CD14-positive monocyte (primary cell): Measurements from ENCODE around the gene ACSF2. TPM values are rescaled to one million over a fixed set of nuclear protein-coding genes. Genes with fewer than 3 reads are reported as not detected.

Experiments used
- DNase-seq, 3 donors: peaks; one replicate each; pipeline ENCODE4 v3.0.0-alpha.2; 2011 to 2022
- H2AFZ ChIP-seq: 2 replicates; pipeline ENCODE4 v1.6.0; 2012; ENCODE audit warnings: mild to moderate bottlenecking, low read depth, low read length, inconsistent platforms; ENCODE audit not compliant: insufficient read depth, poor library complexity, severe bottlenecking
- H3K27ac ChIP-seq, 2 donors: 1 replicate in 1 of 2; 2 replicates in 1 of 2; pipeline ENCODE4 v1.5.1; 2012 to 2013; ENCODE audit warnings: low read length in 2 of 2, control low read depth in 1 of 2, inconsistent platforms in 1 of 2, low read depth in 1 of 2, mild to moderate bottlenecking in 1 of 2
- H3K27me3 ChIP-seq, 2 donors: one replicate each; pipeline versions ENCODE4 v1.6.0 to v1.6.1; 2011 to 2013; ENCODE audit warnings: low read length in 2 of 2; ENCODE audit not compliant: control insufficient read depth in 2 of 2, insufficient read depth in 2 of 2
- H3K36me3 ChIP-seq, 2 donors: replicated peaks in 1 of 2; 1 replicate in 1 of 2; 2 replicates in 1 of 2; pipeline versions ENCODE4 v1.5.1 to v1.6.1; 2012 to 2013; ENCODE audit warnings: low read length in 2 of 2, control low read depth in 1 of 2, inconsistent platforms in 1 of 2, mild to moderate bottlenecking in 1 of 2; ENCODE audit not compliant: insufficient read depth in 2 of 2, control insufficient read depth in 1 of 2
- H3K4me1 ChIP-seq, 2 donors: 1 replicate in 1 of 2; 2 replicates in 1 of 2; pipeline versions ENCODE4 v1.5.1 to v1.6.1; 2012 to 2013; ENCODE audit warnings: low read length in 2 of 2, control low read depth in 1 of 2, inconsistent platforms in 1 of 2, mild to moderate bottlenecking in 1 of 2, moderate library complexity in 1 of 2; ENCODE audit not compliant: insufficient read depth in 2 of 2, control insufficient read depth in 1 of 2
- H3K4me2 ChIP-seq: replicated peaks from 2 replicates; pipeline ENCODE3; 2012; ENCODE audit warnings: low read length, moderate library complexity, mild to moderate bottlenecking; ENCODE audit not compliant: poor library complexity, severe bottlenecking; ENCODE audit errors: extremely low read depth
- H3K4me3 ChIP-seq, 3 experiments: fragments of 200-600 bp in 1 of 3; sonication (generic) in 1 of 3; replicated peaks in 1 of 3; 1 replicate in 2 of 3; 2 replicates in 1 of 3; pipeline ENCODE4 v1.5.1; 2011 to 2013; ENCODE audit warnings: low read length in 3 of 3, mild to moderate bottlenecking in 3 of 3, control low read depth in 2 of 3, low read depth in 2 of 3, inconsistent platforms in 1 of 3, moderate library complexity in 1 of 3
- H3K79me2 ChIP-seq: 2 replicates; pipeline ENCODE4 v1.6.0; 2012; ENCODE audit warnings: mild to moderate bottlenecking, control low read depth, inconsistent platforms, low read length, moderate library complexity; ENCODE audit not compliant: insufficient read depth
- H3K9ac ChIP-seq: 2 replicates; pipeline ENCODE4 v1.6.0; 2017; ENCODE audit warnings: low read length, mild to moderate bottlenecking; ENCODE audit not compliant: insufficient read depth, poor library complexity, severe bottlenecking
- H3K9me3 ChIP-seq, 2 donors: replicated peaks in 1 of 2; 1 replicate in 1 of 2; 2 replicates in 1 of 2; pipeline versions ENCODE4 v1.5.1 to v1.6.1; 2012 to 2013; ENCODE audit warnings: low read length in 2 of 2, control low read depth in 1 of 2; ENCODE audit not compliant: control insufficient read depth in 1 of 2, insufficient read depth in 1 of 2
- H4K20me1 ChIP-seq: 2 replicates; pipeline ENCODE4 v1.6.0; 2012; ENCODE audit warnings: mild to moderate bottlenecking, low read length, control low read depth, moderate library complexity; ENCODE audit not compliant: insufficient read depth
- H3K27ac Mint-ChIP-seq, 7 donors: one replicate each; pipeline ENCODE4 v1.8.0; 2020; ENCODE audit warnings: mild to moderate bottlenecking in 7 of 7, mixed read lengths in 7 of 7, moderate library complexity in 6 of 7, inconsistent platforms in 2 of 7
- H3K27me3 Mint-ChIP-seq, 3 donors: one replicate each; pipeline ENCODE4 v1.8.0; 2021 to 2022; ENCODE audit warnings: low read depth in 3 of 3, mild to moderate bottlenecking in 3 of 3, mixed read lengths in 3 of 3, moderate library complexity in 3 of 3, inconsistent platforms in 1 of 3
- H3K36me3 Mint-ChIP-seq, 2 donors: one replicate each; pipeline ENCODE4 v1.8.0; 2020; ENCODE audit warnings: mixed read lengths in 2 of 2, inconsistent platforms in 1 of 2, mild to moderate bottlenecking in 1 of 2
- H3K4me1 Mint-ChIP-seq: one replicate; pipeline ENCODE4 v1.8.0; 2020; ENCODE audit warnings: mild to moderate bottlenecking, mixed read lengths
- H3K4me3 Mint-ChIP-seq, 2 donors: one replicate each; pipeline ENCODE4 v1.8.0; 2020; ENCODE audit warnings: mild to moderate bottlenecking in 2 of 2, mixed read lengths in 2 of 2, moderate library complexity in 1 of 2
- H3K9me3 Mint-ChIP-seq, 7 donors: one replicate each; pipeline ENCODE4 v1.8.0; 2020 to 2022; ENCODE audit warnings: mixed read lengths in 7 of 7, mild to moderate bottlenecking in 6 of 7, moderate library complexity in 6 of 7, inconsistent platforms in 2 of 7
- WGBS: methylation state at CpG from one replicate; pipeline ENCODE4 v1.1.5; 2013; ENCODE audit warnings: missing lambda C conversion rate; ENCODE audit not compliant: insufficient coverage; 5-methylcytosine and 5-hydroxymethylcytosine counted together
- intact Hi-C, 2 donors: fragments of 100-400 bp; cut with micrococcal nuclease; formaldehyde crosslinking; loops; one replicate each; pipeline versions ENCODE4 v1.15.0 to v1.15.1; 2023
- polyA plus RNA-seq, 3 donors: library from polyadenylated mRNA; depleted of rRNA in 1 of 3; unstranded in 2 of 3; stranded (reverse) in 1 of 3; fragments of 300-500 nt in 2 of 3; fragments of >200 nt in 1 of 3; fragmentation: Illumina TruSeq in 2 of 3; gene quantifications; 1 replicate in 2 of 3; 2 replicates in 1 of 3; pipeline ENCODE4 v1.2.3, GENCODE V29; 2012 to 2021
- TF ChIP-seq, protein P1 (sequence below): fragments of 200-600 bp; IDR thresholded peaks from one replicate; pipeline ENCODE4 v1.8.0; 2022; ENCODE audit warnings: antibody characterized with exemption, mild to moderate bottlenecking

ACSF2 gene
- polyA plus RNA-seq, 3 donors = 2.8 to 24.4 (median 5.5) TPM

DNA sequence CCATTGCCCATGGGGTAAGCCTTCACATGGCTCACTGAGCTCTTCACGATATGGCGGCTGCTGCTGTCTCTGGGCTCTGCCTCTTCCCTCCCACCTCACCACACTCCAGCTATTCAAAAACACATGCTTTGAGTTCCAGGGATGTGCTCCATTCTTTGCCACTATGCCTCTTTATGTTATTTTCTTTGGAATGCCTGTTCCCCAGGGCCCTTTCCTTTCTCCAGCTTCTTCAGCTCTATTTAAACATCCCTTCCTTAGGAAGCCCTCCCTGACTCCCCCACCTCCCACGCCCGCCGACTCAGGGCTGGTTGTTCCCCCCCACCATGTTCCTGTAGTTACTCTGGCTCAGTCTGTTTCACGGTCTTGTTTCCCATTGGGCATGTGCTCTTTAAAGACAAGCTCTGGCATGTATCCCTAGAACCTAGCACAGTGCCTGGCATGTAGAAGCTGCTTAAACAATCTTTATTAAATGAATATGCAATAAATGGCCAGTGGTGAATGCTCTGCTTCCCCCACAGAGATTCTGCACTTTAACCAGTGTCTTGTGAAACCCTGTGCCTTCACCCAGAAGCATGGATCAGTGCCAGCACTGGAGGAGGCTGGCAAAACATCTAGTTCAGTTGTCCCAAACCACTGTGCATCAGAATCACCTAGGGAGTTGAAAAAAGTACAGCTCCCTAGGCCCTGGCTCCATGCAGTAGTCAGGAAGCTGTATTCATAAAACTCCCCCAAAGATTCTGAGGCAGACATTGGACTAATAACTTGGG, 89.1 kb downstream of the ACSF2 start:
- Histone ChIP-seq H3K4me1 (no peaks in the 10 kb centered on the region), H3K79me2 (no peaks in the 10 kb centered on the region), H3K9me3 (no peaks in the 10 kb centered on the region), H3K27me3 (no peaks in the 10 kb centered on the region), H3K4me3 (no peak overlapping the region), H3K9ac (no peak overlapping the region), H2AFZ (no peak overlapping the region), H3K36me3 (no peaks in the 10 kb centered on the region), H3K4me2 (no peak overlapping the region), H3K27ac (no peak overlapping the region), H4K20me1 (no peaks in the 10 kb centered on the region)
- Mint-ChIP-seq H3K36me3 (no peaks in the 10 kb centered on the region), H3K27ac (no peak overlapping the region), H3K9me3 (no peaks in the 10 kb centered on the region), H3K4me1 (peaks cover 13% of the 10 kb centered on the region), H3K4me3 (no peak overlapping the region), H3K27me3 (peaks cover 0 to 2% (median 2%) of the 10 kb centered on the region in 3 donors)
- TF ChIP-seq, protein P1, sequence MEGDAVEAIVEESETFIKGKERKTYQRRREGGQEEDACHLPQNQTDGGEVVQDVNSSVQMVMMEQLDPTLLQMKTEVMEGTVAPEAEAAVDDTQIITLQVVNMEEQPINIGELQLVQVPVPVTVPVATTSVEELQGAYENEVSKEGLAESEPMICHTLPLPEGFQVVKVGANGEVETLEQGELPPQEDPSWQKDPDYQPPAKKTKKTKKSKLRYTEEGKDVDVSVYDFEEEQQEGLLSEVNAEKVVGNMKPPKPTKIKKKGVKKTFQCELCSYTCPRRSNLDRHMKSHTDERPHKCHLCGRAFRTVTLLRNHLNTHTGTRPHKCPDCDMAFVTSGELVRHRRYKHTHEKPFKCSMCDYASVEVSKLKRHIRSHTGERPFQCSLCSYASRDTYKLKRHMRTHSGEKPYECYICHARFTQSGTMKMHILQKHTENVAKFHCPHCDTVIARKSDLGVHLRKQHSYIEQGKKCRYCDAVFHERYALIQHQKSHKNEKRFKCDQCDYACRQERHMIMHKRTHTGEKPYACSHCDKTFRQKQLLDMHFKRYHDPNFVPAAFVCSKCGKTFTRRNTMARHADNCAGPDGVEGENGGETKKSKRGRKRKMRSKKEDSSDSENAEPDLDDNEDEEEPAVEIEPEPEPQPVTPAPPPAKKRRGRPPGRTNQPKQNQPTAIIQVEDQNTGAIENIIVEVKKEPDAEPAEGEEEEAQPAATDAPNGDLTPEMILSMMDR = no peak
- 86% methylated on average over 6 of the region's 6 CpGs for WGBS
- intact Hi-C loops = no loop called here
- no peak for DNase-seq

DNA sequence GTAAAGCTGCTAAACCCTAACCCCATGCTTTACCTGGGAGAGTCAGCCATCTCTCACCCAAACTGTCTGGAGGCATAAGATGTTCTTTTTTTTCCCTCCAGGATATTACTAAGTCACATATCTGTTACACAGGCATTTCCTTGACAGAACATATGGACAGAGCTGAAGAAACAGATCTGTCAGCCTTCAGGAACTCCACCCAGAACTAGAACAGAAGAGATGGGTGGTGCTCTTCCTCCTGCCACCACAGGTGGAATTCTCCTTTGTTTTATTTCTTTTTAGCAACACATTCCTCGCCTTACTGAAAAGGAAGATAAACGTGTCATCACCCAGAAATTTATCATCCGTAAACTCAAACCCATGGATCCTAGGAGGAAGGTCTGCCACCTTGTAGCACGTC, 91.0 kb downstream of the ACSF2 start:
- Histone ChIP-seq H3K79me2 (no peaks in the 10 kb centered on the region), H3K4me1 (no peaks in the 10 kb centered on the region), H3K4me2 (no peak overlapping the region), H3K4me3 (no peak overlapping the region), H4K20me1 (no peaks in the 10 kb centered on the region), H2AFZ (no peak overlapping the region), H3K36me3 (no peaks in the 10 kb centered on the region), H3K9ac (no peak overlapping the region), H3K9me3 (no peaks in the 10 kb centered on the region), H3K27me3 (no peaks in the 10 kb centered on the region), H3K27ac (no peak overlapping the region)
- Mint-ChIP-seq H3K4me1 (peaks cover 6% of the 10 kb centered on the region), H3K9me3 (no peaks in the 10 kb centered on the region), H3K27ac (no peak overlapping the region), H3K36me3 (no peaks in the 10 kb centered on the region), H3K27me3 (peaks cover 1 to 4% (median 2%) of the 10 kb centered on the region in 3 donors), H3K4me3 (no peak overlapping the region)
- WGBS = 93% methylated on average over 4 of the region's 4 CpGs
- TF ChIP-seq, protein P1 = no peak
- intact Hi-C loops = no loop called here
- DNase-seq = no peak
